Purkinje cell (primary cell): ENCODE results near the gene TEPSIN. TPM values are rescaled to one million over a fixed set of nuclear protein-coding genes. Genes with fewer than 3 reads are reported as not detected.

Source experiments
- polyA plus RNA-seq: library from polyadenylated mRNA; unstranded; fragments of >200 nt; fragmentation: Nextera tagmentation; gene quantifications from 2 replicates; pipeline ENCODE4 v1.2.1, GENCODE V29; 2014

The TEPSIN gene
- 0.42 and 2.8 TPM in 2 replicates for polyA plus RNA-seq

GRCh38 chr17:81238815-81239713 is at the start of gene TEPSIN, which contains the start of gene NDUFAF8:
Gene TEPSIN (minus strand): TSS chr17:81239055. CDS start chr17:81239033, 22 bp downstream.
Gene NDUFAF8 (plus strand): TSS chr17:81239318. CDS start chr17:81239364, 46 bp downstream.

GRCh38 chr17:81222906-81223761 is 15.7 kb downstream of the TEPSIN start, which contains the start of gene CEP131:
Gene CEP131 (minus strand): TSS chr17:81222965. CDS start chr17:81220056, 2,909 bp downstream.

Other genes starting within 250 kb of the TEPSIN start
- 0.63 TPM in 1 of 2 replicates, not detected in the other for gene CHMP6, start 247.2 kb downstream of the TEPSIN start, polyA plus RNA-seq
- 180 and 236 TPM in 2 replicates for gene BAIAP2, start 203.9 kb downstream of the TEPSIN start, polyA plus RNA-seq
- gene PVALEF, start 73.5 kb downstream of the TEPSIN start, polyA plus RNA-seq: not detected in 2 replicates
- 0.48 and 0.56 TPM in 2 replicates for gene AATK, start 72.8 kb downstream of the TEPSIN start, polyA plus RNA-seq
- gene CEP131, start 16.1 kb downstream of the TEPSIN start, polyA plus RNA-seq: 0.36 TPM in 1 of 2 replicates, not detected in the other
- 33.9 and 55.0 TPM in 2 replicates for gene NDUFAF8, start 263 bp upstream of the TEPSIN start, polyA plus RNA-seq
- 5.0 and 13.6 TPM in 2 replicates for gene SLC38A10, start 56.3 kb upstream of the TEPSIN start, polyA plus RNA-seq
- 0.16 and 1.4 TPM in 2 replicates for gene BAHCC1, start 156.4 kb upstream of the TEPSIN start, polyA plus RNA-seq